Mesenteric fat pad (tissue), 1 donor: ENCODE data around the gene MIB2. TPM values are rescaled to one million over a fixed set of nuclear protein-coding genes. Genes with fewer than 3 reads are reported as not detected.

Source experiments
- DNase-seq: peaks from one replicate; pipeline ENCODE4 v3.0.0-alpha.2; 2020; ENCODE audit warnings: low spot score
- total RNA-seq: library from RNA; stranded (reverse); fragmentation: NEBNext Ultra II Directional; extraction: Animal tissue kit (Norgen Biotek cat#: 25700); gene quantifications from one replicate; pipeline ENCODE4 v1.2.1, GENCODE V29; 2021
- donor health status: DM: yes; HTN: yes; CAD: no.

Gene MIB2
- total RNA-seq, 1 donor from 2014 or later, result 37.9 TPM

DNA sequence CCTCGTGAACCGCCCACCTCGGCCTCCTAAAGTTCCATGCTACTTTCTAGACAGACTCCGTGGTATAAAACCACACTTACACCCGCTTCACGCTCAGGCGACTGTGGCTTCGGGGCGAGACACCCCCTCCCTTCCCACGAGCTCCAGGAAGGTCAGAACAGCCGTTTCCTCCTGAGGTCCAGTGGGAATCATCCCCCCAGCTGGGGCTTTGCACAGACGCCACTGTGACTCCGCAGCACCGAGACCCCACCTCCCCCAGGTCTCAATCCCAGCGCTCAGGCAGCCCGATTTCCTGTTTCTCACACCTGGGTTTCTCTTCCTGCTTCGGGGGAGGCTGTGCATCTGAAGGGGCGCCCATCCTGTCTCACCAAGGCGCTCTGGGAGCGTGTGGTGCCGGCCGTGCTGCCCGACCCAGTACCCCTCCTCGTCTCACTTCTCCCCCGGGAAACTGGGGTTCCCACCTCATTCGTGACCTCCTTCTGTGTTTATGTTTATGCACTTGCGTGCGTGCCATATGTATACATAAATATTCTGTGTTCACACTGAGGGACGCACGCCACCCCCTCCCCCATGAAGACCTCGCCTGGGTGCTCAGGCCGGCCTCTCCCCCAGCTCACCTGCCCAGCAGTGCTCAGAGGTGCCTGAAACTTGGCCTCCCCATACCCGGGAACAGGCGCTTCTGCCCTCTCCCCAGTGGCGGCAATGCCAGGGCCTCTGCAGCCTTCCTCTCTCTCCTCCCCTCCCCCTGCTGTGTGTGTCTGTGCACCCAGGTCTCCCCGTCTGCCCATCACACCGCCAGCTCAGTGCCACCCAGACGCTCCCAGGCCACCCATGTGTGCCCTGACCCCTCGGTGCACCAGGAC is 62.6 kb downstream of the MIB2 start:
- no peak for DNase-seq

DNA sequence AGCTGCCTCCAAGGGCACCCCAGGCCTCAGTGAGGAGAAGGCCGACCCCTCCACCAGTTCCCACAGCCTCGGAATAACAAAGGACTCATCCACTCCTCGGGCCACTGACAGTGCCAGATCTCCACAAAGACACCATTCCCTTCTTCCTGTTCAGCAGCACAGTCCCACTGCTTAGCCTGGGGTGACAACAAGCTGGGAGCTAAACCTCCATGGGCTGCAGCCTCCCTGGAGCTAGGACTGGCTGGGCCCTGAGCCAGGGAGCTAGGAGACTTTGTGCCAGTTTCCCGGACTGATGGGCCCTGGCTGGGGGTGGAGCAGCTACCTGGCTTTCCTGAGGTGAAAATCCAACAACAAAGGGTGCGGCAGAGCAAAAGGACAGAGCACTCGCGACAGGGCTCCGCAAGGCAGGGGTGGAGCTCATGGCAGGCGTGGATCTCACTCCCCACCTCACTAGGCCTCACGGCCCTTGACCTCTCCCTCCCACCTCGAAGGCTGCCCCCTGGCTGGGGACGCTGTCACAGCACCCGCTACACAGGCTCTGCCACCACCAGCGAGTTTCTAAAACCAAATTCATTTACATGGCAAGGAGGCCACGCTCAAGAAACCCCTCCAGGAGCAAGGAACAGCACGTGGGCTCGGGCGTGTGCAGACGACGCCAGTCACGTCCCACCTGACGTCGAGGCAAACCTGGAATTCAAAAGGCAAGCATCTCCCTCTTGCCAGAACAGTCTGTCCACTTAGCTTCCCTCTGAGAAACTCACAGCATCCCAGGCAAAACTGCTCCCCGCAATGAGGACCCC is 63.5 kb downstream of the MIB2 start:
- no peak for DNase-seq

Other genes with a start within 250 kb of the MIB2 start
- gene AURKAIP1, start 240.3 kb upstream of the MIB2 start, total RNA-seq, result 120 TPM
- gene CCNL2, start 216.2 kb upstream of the MIB2 start, total RNA-seq, result 162 TPM
- 122 TPM for gene MRPL20, start 208.2 kb upstream of the MIB2 start, total RNA-seq
- 4.1 TPM for gene ANKRD65, start 194.2 kb upstream of the MIB2 start, total RNA-seq
- 41.1 TPM for gene VWA1, start 179.8 kb upstream of the MIB2 start, total RNA-seq
- 0.51 TPM for gene ATAD3C, start 165.8 kb upstream of the MIB2 start, total RNA-seq
- 12.6 TPM for gene ATAD3B, start 143.7 kb upstream of the MIB2 start, total RNA-seq
- 26.2 TPM for gene ATAD3A, start 103.3 kb upstream of the MIB2 start, total RNA-seq
- 1.4 TPM for gene TMEM240, start 74.9 kb upstream of the MIB2 start, total RNA-seq
- gene SSU72, start 40.6 kb upstream of the MIB2 start, total RNA-seq, result 144 TPM
- 2.9 TPM for gene FNDC10, start 15.4 kb upstream of the MIB2 start, total RNA-seq
- gene MMP23B, start 16.7 kb downstream of the MIB2 start, total RNA-seq, result 17.2 TPM
- gene CDK11B, start 43.5 kb downstream of the MIB2 start, total RNA-seq, result 20.8 TPM
- 27.7 TPM for gene SLC35E2B, start 77.3 kb downstream of the MIB2 start, total RNA-seq
- gene CDK11A, start 108.9 kb downstream of the MIB2 start, total RNA-seq, result 45.5 TPM
- 165 TPM for gene NADK, start 163.0 kb downstream of the MIB2 start, total RNA-seq